Panc1 (cell line): Measurements from ENCODE around the gene KCTD15. TPM values are rescaled to one million over a fixed set of nuclear protein-coding genes. Genes with fewer than 3 reads are reported as not detected.

Experiments
- ATAC-seq: fragments of 200-7000 bp; cut with Tn5 transposase; 2 replicates; pipeline ENCODE4 v1.9.1; 2020; ENCODE audit warnings: mild to moderate bottlenecking, moderate library complexity
- BruUV-seq: library from RNA; stranded (reverse); fragments of 400-500 nt; replicated peaks from 2 replicates; lab custom pipeline; 2021; lab: Mats Ljungman, UMichigan
- CTCF ChIA-PET: fragments of 300-600 bp; sonication (Branson Sonifier 250); formaldehyde crosslinking; loops from one replicate; lab custom pipeline; 2022; ENCODE audit warnings: antibody characterized with exemption; lab: Charles Lee
- POLR2A ChIA-PET: fragments of 300-600 bp; sonication (Branson Sonifier 250); formaldehyde crosslinking; loops from one replicate; lab custom pipeline; 2022; ENCODE audit warnings: antibody characterized with exemption; lab: Charles Lee
- DNase-seq: peaks from one replicate; pipeline ENCODE4 v3.0.0-alpha.2; 2010; ENCODE audit warnings: low read depth, low spot score
- H3K27ac ChIP-seq: 2 replicates; pipeline ENCODE4 v1.5.1; 2011; ENCODE audit warnings: mild to moderate bottlenecking, low read length, inconsistent platforms
- H3K27me3 ChIP-seq: fragments of 200-500 bp; sonication (Bioruptor generic); 2 replicates; pipeline ENCODE4 v1.6.0; 2014; ENCODE audit warnings: low read length, inconsistent platforms; ENCODE audit not compliant: control insufficient read depth, insufficient read depth
- H3K36me3 ChIP-seq: fragments of 200-500 bp; sonication (Bioruptor generic); 2 replicates; pipeline ENCODE4 v1.5.1; 2014; ENCODE audit warnings: inconsistent platforms, mild to moderate bottlenecking, low read length, moderate library complexity; ENCODE audit not compliant: control insufficient read depth, insufficient read depth
- H3K4me1 ChIP-seq: 2 replicates; pipeline ENCODE4 v1.5.1; 2011; ENCODE audit warnings: inconsistent platforms, mild to moderate bottlenecking, low read length, moderate library complexity; ENCODE audit not compliant: control insufficient read depth, insufficient read depth
- H3K4me3 ChIP-seq, 2 experiments: 2 replicates each; pipeline ENCODE4 v1.5.1; 2011 to 2012; ENCODE audit warnings: low read depth in 2 of 2, low read length in 2 of 2, mild to moderate bottlenecking in 2 of 2, inconsistent platforms in 1 of 2, moderate library complexity in 1 of 2
- H3K9me3 ChIP-seq: fragments of 200-500 bp; sonication (Bioruptor generic); 2 replicates; pipeline ENCODE4 v1.5.1; 2014; ENCODE audit warnings: low read depth, mild to moderate bottlenecking, inconsistent platforms, low read length, moderate library complexity; ENCODE audit not compliant: control insufficient read depth, insufficient read depth
- CTCF ChIP-seq: fragments of 450-650 bp; IDR thresholded peaks from 2 replicates; pipeline ENCODE4 v1.5.1; 2017; ENCODE audit warnings: mild to moderate bottlenecking
- POLR2AphosphoS5 ChIP-seq: IDR thresholded peaks from 2 replicates; pipeline ENCODE4 v1.6.1; 2012; ENCODE audit warnings: mild to moderate bottlenecking, low read depth, low read length, moderate library complexity
- REST ChIP-seq, 2 experiments: IDR thresholded peaks; 2 replicates each; pipeline ENCODE4 v1.6.1; 2011 to 2012; ENCODE audit warnings: low read depth in 2 of 2, control low read depth in 1 of 2, low read length in 1 of 2, mild to moderate bottlenecking in 1 of 2, moderate library complexity in 1 of 2; ENCODE audit not compliant: insufficient read depth in 1 of 2
- SIN3A ChIP-seq: IDR thresholded peaks from 2 replicates; pipeline ENCODE4 v1.6.1; 2012; ENCODE audit warnings: low read depth, mild to moderate bottlenecking, low read length, moderate library complexity, borderline replicate concordance; ENCODE audit not compliant: insufficient read depth
- TCF7L2 ChIP-seq: IDR thresholded peaks from 2 replicates; pipeline ENCODE4 v1.6.1; 2011; ENCODE audit warnings: mild to moderate bottlenecking, low read depth, low read length, inconsistent platforms
- in situ Hi-C: cut with HindIII; loops from 2 replicates; pipeline ENCODE4 v1.10.0; 2016; ENCODE audit warnings: low sequenced_read_pairs, low pct_unique_long_range_greater_than_20kb
- intact Hi-C: fragments of 100-400 bp; cut with micrococcal nuclease; formaldehyde crosslinking; loops from one replicate; pipeline ENCODE4 v1.10.0; 2022; ENCODE audit not compliant: unreplicated experiment
- total RNA-seq: library from RNA; stranded (reverse); gene quantifications from one replicate; pipeline ENCODE4 v1.2.1, GENCODE V29; 2021; ENCODE audit not compliant: unreplicated experiment

Gene KCTD15
- total RNA-seq, 1 experiment from 2014 or later, result 27.8 TPM

GRCh38 chr19:33788676-33789075 lies 8.0 kb upstream of the KCTD15 start:
- peaks cover 3% of the 10 kb centered on the region for H3K27me3 ChIP-seq
- TF ChIP-seq POLR2AphosphoS5 (no peak), REST (IDR thresholded peaks at IDR 0.05; ENCODE audit: insufficient read depth in 1 of 2, low read depth in 2 of 2, low read length in 1 of 2) (no peak)
- H3K4me3 ChIP-seq, result no peak overlapping the region
- intact Hi-C loops (no loop called here), in situ Hi-C loops (no loop called here)
- DNase-seq (no peak), ATAC-seq (no peak)
- H3K9me3 ChIP-seq, result no peaks in the 10 kb centered on the region
- ChIA-PET CTCF (no interaction called here), POLR2A (interaction anchor here (0.6 kb wide), 1 partner anchor 549 kb away, joined by 12 read pairs; no protein-coding TSS in a partner anchor)
- no TSS peak for BruUV-seq
- H3K4me1 ChIP-seq, result no peaks in the 10 kb centered on the region
- H3K27ac ChIP-seq, result no peak overlapping the region
- no peaks in the 10 kb centered on the region for H3K36me3 ChIP-seq

- TF ChIP-seq TCF7L2 (no peak), CTCF (no peak), REST (IDR thresholded peaks at IDR 0.05; ENCODE audit: insufficient read depth in 1 of 2, low read depth in 2 of 2, low read length in 1 of 2) (no peak), SIN3A (no peak), POLR2AphosphoS5 (no peak)
- ChIA-PET POLR2A (no interaction called here), CTCF (no interaction called here)
- Histone ChIP-seq H3K9me3 (no peaks in the 10 kb centered on the region), H3K27ac (no peak overlapping the region), H3K27me3 (peaks cover 3% of the 10 kb centered on the region), H3K4me3 (no peak overlapping the region), H3K4me1 (peaks cover 1% of the 10 kb centered on the region; the same call in 1 of the 2 replicates), H3K36me3 (no peaks in the 10 kb centered on the region)
- ATAC-seq (no peak), DNase-seq (no peak)
- in situ Hi-C loops (no loop called here), intact Hi-C loops (no loop called here)
- BruUV-seq, result no TSS peak
Observed at GRCh38 chr19:33789344-33789743, 7.3 kb upstream of the KCTD15 start.
